ENCODE measurements around the gene PPARG.

PPARG gene

DNA sequence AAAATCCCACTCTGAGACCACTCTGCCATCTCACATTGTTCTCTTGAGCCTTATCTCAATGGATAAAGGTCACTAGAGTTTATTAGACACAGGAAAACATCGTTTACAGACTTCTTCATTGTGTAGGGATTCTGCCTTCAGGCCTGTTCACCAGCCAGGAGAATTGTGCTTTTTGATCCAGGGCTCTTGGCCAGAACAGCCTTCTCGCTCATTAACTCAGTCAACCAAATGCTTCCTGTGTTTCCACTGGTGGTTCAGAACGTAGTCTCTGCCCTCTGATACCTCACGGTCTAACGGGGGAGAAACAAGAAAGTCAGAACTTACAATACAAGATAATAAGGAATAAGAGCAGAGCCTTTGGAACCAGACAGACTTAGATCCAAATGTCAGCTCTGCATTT, 141.2 kb downstream of the PPARG start:
- Mint-ChIP-seq H3K4me3 (no peak overlapping the region), H3K27me3 (ENCODE audit: low read depth) (peaks cover 23% of the 10 kb centered on the region), H3K9me3 (no peaks in the 10 kb centered on the region), H3K27ac (no peak overlapping the region), H3K4me1 (ENCODE audit: low read depth) (no peaks in the 10 kb centered on the region), H3K36me3 (ENCODE audit: low read depth) (no peaks in the 10 kb centered on the region)

- Mint-ChIP-seq H3K9me3 (no peaks in the 10 kb centered on the region), H3K4me3 (no peak overlapping the region), H3K4me1 (ENCODE audit: low read depth) (no peaks in the 10 kb centered on the region), H3K27ac (no peak overlapping the region), H3K27me3 (ENCODE audit: low read depth) (peaks cover 21% of the 10 kb centered on the region), H3K36me3 (ENCODE audit: low read depth) (no peaks in the 10 kb centered on the region)
Measured at GRCh38 chr3:12433823-12434222, 145.0 kb downstream of the PPARG start.

DNA sequence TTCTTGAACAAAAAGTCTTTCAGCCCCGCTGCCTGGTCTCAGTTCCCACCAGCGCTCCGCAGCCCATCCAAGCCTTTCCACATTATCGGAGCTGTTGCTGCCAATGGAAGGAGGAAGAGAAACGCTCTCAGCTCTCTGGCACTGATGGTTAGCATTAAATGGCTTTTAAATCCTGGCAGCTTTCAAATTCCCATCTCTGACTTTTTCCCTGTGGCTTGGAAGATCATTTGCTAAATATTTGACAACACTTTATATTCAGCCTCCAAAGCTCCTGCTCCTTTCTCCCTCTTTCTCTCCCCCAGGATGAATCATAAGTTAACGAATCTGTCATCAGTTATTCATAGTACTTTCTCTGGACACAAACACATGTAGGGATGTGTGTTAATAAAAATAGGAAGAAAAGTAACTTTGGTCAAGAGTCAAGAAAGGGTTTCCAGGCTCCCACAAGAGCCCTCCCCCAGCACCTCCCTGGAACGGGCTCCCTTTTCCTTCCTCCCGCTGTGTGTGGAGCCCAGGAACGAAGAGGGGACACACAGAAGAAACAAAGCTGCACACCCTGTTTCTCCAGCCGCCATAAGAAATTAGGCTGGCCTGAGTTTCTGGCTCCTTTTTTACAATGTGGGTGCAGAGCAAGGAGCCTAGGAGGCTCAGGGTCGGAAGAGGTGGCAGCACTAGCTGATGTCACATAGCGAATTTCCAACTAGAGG, 147.8 kb downstream of the PPARG start:
- Mint-ChIP-seq H3K27me3 (ENCODE audit: low read depth) (peaks cover 14% of the 10 kb centered on the region), H3K27ac (no peak overlapping the region), H3K36me3 (ENCODE audit: low read depth) (no peaks in the 10 kb centered on the region), H3K4me1 (ENCODE audit: low read depth) (no peaks in the 10 kb centered on the region), H3K9me3 (no peaks in the 10 kb centered on the region), H3K4me3 (no peak overlapping the region)

- Mint-ChIP-seq H3K36me3 (ENCODE audit: low read depth) (no peaks in the 10 kb centered on the region), H3K9me3 (no peaks in the 10 kb centered on the region), H3K27ac (no peak overlapping the region), H3K4me1 (ENCODE audit: low read depth) (no peaks in the 10 kb centered on the region), H3K4me3 (no peak overlapping the region), H3K27me3 (ENCODE audit: low read depth) (peaks cover 14% of the 10 kb centered on the region)
Measured at GRCh38 chr3:12437221-12437605, 148.3 kb downstream of the PPARG start.

- no peaks in the 10 kb centered on the region for H3K4me1 Mint-ChIP-seq (ENCODE audit: low read depth)
- H3K27me3 Mint-ChIP-seq (ENCODE audit: low read depth), result peaks cover 13% of the 10 kb centered on the region
- H3K27ac Mint-ChIP-seq, result no peak overlapping the region
- no peaks in the 10 kb centered on the region for H3K9me3 Mint-ChIP-seq
- no peaks in the 10 kb centered on the region for H3K36me3 Mint-ChIP-seq (ENCODE audit: low read depth)
- H3K4me3 Mint-ChIP-seq, result no peak overlapping the region
Measured at GRCh38 chr3:12437861-12438260, 149.0 kb downstream of the PPARG start.

DNA sequence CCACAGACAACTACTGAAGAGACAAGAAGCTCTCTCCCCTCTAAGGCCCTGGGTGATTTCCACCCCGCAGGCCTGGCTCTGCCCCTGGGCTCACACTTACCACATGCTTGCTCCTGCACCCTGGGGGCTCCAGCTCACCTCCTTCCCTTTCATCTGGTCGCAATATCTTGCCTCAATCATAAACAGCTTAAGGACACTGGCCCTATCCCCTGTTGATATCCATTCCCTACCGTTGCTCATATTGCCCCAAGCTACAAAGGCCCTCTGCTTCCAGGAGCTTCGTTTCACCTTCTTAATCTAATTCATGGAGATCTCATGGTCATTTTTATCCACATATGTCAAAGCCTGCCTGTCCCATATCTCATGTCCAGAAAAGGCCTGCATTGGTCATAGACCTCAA, 149.4 kb downstream of the PPARG start:
- Mint-ChIP-seq H3K27ac (no peak overlapping the region), H3K4me3 (no peak overlapping the region), H3K27me3 (ENCODE audit: low read depth) (peaks cover 10% of the 10 kb centered on the region), H3K36me3 (ENCODE audit: low read depth) (no peaks in the 10 kb centered on the region), H3K4me1 (ENCODE audit: low read depth) (no peaks in the 10 kb centered on the region), H3K9me3 (no peaks in the 10 kb centered on the region)

DNA sequence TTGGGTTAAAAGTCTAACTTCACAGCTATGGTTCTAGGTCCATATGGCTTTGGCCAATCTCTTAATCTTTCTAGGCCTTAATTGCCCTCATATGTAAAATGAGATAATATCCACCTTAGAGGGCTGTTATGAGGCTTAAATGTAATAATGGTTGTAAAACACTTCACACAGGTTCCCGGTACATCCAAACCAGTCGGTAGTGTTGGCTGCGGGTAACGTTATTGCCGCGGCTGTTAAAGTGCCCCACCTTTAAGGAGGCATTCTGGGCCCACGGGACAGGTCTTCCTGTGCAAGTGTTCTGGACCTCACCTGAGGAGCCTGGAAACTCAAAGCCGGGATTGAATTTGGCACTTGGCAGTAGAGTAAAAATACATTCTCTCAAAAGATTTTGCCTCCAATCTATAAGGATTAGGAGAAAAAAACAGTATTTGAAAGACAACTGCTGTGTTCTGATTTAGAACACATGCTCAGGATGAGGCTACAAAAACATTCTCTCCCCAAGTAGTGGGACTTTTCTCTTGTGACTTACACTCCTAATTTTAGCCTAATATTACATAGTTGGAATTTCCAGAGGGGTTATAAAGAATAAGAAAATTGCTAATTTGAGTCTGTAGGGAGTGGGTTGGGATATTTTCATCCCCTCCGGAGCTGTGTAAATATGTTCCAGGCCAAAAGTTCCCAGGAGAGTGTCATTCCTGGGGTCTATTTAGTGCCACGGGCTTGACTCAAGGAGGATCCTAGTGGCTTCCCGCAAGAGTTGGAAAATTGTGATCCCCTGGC, 150.5 kb downstream of the PPARG start:
- Mint-ChIP-seq H3K4me1 (ENCODE audit: low read depth) (no peaks in the 10 kb centered on the region), H3K36me3 (ENCODE audit: low read depth) (no peaks in the 10 kb centered on the region), H3K9me3 (no peaks in the 10 kb centered on the region), H3K4me3 (no peak overlapping the region), H3K27me3 (ENCODE audit: low read depth) (peaks cover 10% of the 10 kb centered on the region), H3K27ac (no peak overlapping the region)

DNA sequence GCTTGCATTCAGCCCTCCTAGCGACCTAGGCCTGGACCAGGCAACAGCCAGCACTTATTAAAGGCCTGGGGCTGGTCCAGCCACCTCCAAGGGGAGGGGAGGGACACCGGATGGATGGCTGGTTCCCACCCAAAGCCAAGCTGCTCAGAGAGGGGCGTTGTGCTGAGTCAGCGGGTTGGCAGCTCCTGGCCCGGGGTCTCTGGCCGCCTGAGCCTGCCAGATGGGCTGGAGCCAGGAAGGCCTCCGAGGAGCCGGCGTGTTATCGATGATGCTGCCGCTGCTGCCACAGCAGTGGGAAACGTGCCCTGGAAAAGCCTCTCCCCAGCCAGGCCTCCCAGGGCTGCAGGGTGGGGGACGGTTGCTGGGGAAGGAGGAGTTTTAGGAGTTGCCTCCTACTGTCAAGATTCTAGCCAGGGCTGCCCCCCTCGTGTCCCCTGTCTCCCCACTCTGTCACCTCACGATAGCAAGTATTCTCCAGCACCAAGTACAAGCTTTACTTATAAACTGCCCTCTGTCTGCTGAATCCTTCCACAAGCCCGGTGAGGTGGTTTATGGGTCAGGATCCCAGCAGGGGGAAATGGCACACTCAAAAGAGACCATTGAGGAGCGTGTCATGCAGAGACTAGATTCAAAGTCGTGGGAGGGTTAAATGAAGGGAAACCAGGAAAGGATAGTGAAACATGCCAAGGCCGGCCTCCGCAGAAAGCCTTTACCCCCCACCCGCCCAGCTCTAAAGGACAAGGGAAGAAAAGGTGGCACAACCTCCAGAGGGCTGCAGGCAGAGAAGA, 152.3 kb downstream of the PPARG start:
- Mint-ChIP-seq H3K36me3 (ENCODE audit: low read depth) (no peaks in the 10 kb centered on the region), H3K9me3 (no peaks in the 10 kb centered on the region), H3K27me3 (ENCODE audit: low read depth) (no peaks in the 10 kb centered on the region), H3K27ac (no peak overlapping the region), H3K4me3 (no peak overlapping the region), H3K4me1 (ENCODE audit: low read depth) (no peaks in the 10 kb centered on the region)

GRCh38 chr3:12442654-12443501, 154.0 kb downstream of the PPARG start:
- Mint-ChIP-seq H3K9me3 (no peaks in the 10 kb centered on the region), H3K4me3 (no peak overlapping the region), H3K27ac (no peak overlapping the region), H3K36me3 (ENCODE audit: low read depth) (no peaks in the 10 kb centered on the region), H3K4me1 (ENCODE audit: low read depth) (no peaks in the 10 kb centered on the region), H3K27me3 (ENCODE audit: low read depth) (no peaks in the 10 kb centered on the region)

DNA sequence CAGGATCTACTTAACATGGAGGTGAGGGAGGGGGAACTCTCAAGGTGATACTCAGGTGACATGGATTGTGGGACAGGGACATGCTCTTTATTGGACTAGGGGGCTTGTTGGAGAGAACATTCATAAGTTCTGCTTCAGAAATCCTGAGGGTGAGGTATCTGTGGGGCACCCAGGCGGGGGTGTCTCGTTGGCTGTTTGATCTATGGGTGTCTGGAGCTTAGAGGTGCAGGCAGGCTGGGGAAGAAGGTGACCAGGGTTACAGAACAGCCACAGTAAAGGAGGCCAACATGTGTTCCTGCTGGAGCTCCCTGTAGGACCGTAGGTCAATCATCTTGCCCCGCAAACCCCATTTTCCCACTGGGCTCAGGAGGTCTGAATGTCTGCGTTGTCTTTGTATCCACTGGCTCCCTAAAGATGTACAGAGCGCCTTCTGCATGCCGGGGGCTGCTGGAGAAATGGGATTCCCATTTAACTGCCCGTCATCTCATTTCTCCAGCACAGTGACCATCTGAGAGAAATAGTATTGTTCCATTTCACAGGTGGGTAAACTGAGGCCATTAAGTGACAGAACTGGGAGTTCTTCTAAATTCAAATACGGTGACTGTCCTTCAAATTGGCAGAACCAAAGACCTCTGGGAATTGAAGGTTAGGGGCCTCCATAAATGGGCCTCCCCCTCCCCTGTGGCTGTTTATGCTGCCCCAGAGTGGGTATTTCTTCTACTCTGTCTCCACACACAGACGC, 155.1 kb downstream of the PPARG start:
- Mint-ChIP-seq H3K4me1 (ENCODE audit: low read depth) (no peaks in the 10 kb centered on the region), H3K27me3 (ENCODE audit: low read depth) (no peaks in the 10 kb centered on the region), H3K27ac (no peak overlapping the region), H3K9me3 (no peaks in the 10 kb centered on the region), H3K4me3 (no peak overlapping the region), H3K36me3 (ENCODE audit: low read depth) (no peaks in the 10 kb centered on the region)

GRCh38 chr3:12444582-12445471, 156.0 kb downstream of the PPARG start:
- Mint-ChIP-seq H3K4me1 (ENCODE audit: low read depth) (no peaks in the 10 kb centered on the region), H3K27me3 (ENCODE audit: low read depth) (no peaks in the 10 kb centered on the region), H3K36me3 (ENCODE audit: low read depth) (no peaks in the 10 kb centered on the region), H3K27ac (no peak overlapping the region), H3K9me3 (no peaks in the 10 kb centered on the region), H3K4me3 (no peak overlapping the region)

DNA sequence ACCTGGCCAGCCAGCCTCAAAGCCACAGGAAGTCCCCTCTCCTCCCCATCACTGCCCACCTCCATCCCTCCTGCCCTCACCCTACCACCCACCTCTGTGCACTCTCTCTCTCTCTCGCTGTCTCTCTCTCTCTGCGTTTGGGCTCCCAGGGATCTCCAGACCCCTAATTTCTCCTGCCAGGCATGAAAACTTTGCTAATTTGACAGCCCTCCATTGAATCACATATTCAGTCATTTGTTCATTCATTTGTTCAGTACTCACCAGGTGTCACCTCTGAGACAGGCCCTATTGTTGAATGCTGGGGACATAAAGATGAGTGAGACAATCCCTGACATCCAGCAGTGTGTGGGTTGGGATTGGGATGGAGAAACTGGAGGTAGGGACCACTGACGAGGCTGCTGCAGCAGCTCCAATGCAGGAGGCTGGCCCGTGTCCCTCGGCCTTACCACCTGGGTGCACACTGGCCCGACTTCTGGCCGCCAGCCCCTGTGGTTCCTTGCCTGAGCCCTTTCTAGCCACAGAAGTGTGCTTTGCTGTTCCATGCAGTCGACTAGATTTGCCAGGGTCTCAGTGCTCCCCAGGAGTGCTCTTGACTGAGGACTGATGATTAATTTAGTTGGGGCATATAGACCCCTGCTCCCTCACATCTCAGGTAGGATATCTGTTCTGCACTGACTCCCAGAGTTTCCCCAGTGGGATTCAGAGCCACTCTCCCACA, 156.8 kb downstream of the PPARG start:
- H3K27ac Mint-ChIP-seq, result no peak overlapping the region

More for the DNA sequence above, 156.8 kb downstream of the PPARG start:
- no peak overlapping the region for H3K4me3 Mint-ChIP-seq
- H3K9me3 Mint-ChIP-seq, result no peaks in the 10 kb centered on the region
- H3K4me1 Mint-ChIP-seq (ENCODE audit: low read depth), result no peaks in the 10 kb centered on the region
- no peaks in the 10 kb centered on the region for H3K36me3 Mint-ChIP-seq (ENCODE audit: low read depth)
- no peaks in the 10 kb centered on the region for H3K27me3 Mint-ChIP-seq (ENCODE audit: low read depth)

Measured in T-helper 1 cell treated with Interleukin-12 subunit alpha and Interleukin-12 subunit beta and Interleukin-4 antibody, amounts not matched to agents 30 μg/mL and 1 μg/mL, for 36 hours (primary cell).